HG02885 (cell line): ENCODE measurements around the gene CPHXL2.
A peak's percentile ranks its signal among the peaks of the same experiment; 100 is the strongest.

Experiments
- ATAC-seq: cut with Tn5 transposase; IDR thresholded peaks from one replicate; pipeline ENCODE4 v1.9.1; 2021; ENCODE audit warnings: mild to moderate bottlenecking; ENCODE audit not compliant: unreplicated experiment, poor library complexity

The CPHXL2 gene

GRCh38 chr16:75676909-75677308 is at the start of gene CPHXL2:
TSS of gene CPHXL2 (minus strand) at chr16:75677009. CDS start at chr16:75676999, 10 bp downstream.
- ATAC-seq = no peak

GRCh38 chr16:75726390-75726789 is 49.6 kb upstream of the CPHXL2 start, which contains the start of gene CPHXL:
TSS of gene CPHXL (minus strand) at chr16:75726490. CDS start at chr16:75726442, 48 bp downstream.
- ATAC-seq = no peak

GRCh38 chr16:75718452-75718851 is 41.6 kb upstream of the CPHXL2 start:
- ATAC-seq = no peak

GRCh38 chr16:75714661-75715060 is 37.9 kb upstream of the CPHXL2 start:
- no peak for ATAC-seq

GRCh38 chr16:75710344-75710743 is 33.5 kb upstream of the CPHXL2 start:
- ATAC-seq = no peak

GRCh38 chr16:75703306-75703705 is 26.5 kb upstream of the CPHXL2 start:
- ATAC-seq = no peak

- no peak for ATAC-seq
Measured at GRCh38 chr16:75702242-75702641, 25.4 kb upstream of the CPHXL2 start.

- ATAC-seq = no peak
Measured at GRCh38 chr16:75701361-75701760, 24.6 kb upstream of the CPHXL2 start, which contains the start of gene DUXB. TSS of gene DUXB (minus strand) at chr16:75701461. CDS start at chr16:75701418, 43 bp downstream.

GRCh38 chr16:75697571-75697970 is 20.8 kb upstream of the CPHXL2 start:
- no peak for ATAC-seq

GRCh38 chr16:75695708-75696107 is 18.9 kb upstream of the CPHXL2 start:
- ATAC-seq = no peak

GRCh38 chr16:75687361-75687760 is 10.6 kb upstream of the CPHXL2 start:
- peak; percentile 93 for ATAC-seq

GRCh38 chr16:75682308-75682707 is 5.5 kb upstream of the CPHXL2 start:
- no peak for ATAC-seq

GRCh38 chr16:75679366-75679765 is 2.6 kb upstream of the CPHXL2 start:
- ATAC-seq = no peak

- ATAC-seq = no peak
Measured at GRCh38 chr16:75667503-75667902, 9.3 kb downstream of the CPHXL2 start.

- no peak for ATAC-seq
Measured at GRCh38 chr16:75660726-75661302, 16.0 kb downstream of the CPHXL2 start.

- no peak for ATAC-seq
Measured at GRCh38 chr16:75660321-75660720, 16.5 kb downstream of the CPHXL2 start.

- ATAC-seq = no peak
Measured at GRCh38 chr16:75658175-75658574, 18.6 kb downstream of the CPHXL2 start.

GRCh38 chr16:75653922-75654321 is 22.9 kb downstream of the CPHXL2 start:
- no peak for ATAC-seq

GRCh38 chr16:75648265-75649076 is 28.3 kb downstream of the CPHXL2 start:
- ATAC-seq = peak; percentile 34

- ATAC-seq = peak; percentile 85
Measured at GRCh38 chr16:75647492-75648264, 29.1 kb downstream of the CPHXL2 start, which contains the start of the genes KARS1 and TERF2IP. TSS of gene KARS1 (minus strand) at chr16:75647665. CDS start at chr16:75647639, 26 bp downstream. TSS of gene TERF2IP (plus strand) at chr16:75647773. CDS start at chr16:75647883, 110 bp downstream.

GRCh38 chr16:75647112-75647491 is 29.7 kb downstream of the CPHXL2 start:
- peak; percentile 20 for ATAC-seq
